Embryonic facial prominence (tissue), 1 donor: ENCODE results near the gene PLEKHF1.

Source experiments
- DNase-seq: peaks from one replicate; pipeline ENCODE4 v3.0.0-alpha.2; 2016; ENCODE audit errors: extremely low spot score

PLEKHF1 gene

DNA sequence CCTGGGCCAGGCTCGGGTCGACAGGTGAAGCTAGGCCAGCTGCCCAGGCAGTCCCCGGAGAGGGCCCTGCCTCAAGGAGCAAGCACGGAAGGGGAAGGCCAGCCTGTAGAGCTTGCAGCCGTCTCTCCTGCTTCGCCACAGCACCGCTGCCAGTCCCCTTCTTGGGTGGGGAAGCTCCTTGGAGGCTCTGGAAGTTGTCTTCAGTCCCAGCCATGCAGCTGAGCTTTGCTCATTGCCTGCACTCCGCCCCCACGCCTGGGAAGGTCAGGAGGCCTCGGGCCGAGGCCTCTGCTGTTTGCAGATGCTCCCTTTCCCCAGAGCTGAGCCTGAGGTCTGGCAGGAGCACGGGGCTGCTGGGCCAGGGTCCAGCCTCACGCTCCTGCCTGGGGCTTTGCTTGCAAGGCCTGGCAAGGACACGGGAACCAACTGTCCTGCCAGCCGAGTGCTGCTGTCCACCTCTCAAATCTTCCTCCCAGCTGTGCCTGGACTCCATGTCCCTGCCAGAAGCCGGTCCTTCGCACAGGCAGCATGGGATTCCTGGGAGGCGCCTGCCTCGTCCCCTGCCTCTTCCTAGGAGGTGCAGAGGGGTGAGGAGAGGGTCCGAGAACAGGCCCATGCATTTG, 13.3 kb downstream of the PLEKHF1 start:
- DNase-seq, result no peak

DNA sequence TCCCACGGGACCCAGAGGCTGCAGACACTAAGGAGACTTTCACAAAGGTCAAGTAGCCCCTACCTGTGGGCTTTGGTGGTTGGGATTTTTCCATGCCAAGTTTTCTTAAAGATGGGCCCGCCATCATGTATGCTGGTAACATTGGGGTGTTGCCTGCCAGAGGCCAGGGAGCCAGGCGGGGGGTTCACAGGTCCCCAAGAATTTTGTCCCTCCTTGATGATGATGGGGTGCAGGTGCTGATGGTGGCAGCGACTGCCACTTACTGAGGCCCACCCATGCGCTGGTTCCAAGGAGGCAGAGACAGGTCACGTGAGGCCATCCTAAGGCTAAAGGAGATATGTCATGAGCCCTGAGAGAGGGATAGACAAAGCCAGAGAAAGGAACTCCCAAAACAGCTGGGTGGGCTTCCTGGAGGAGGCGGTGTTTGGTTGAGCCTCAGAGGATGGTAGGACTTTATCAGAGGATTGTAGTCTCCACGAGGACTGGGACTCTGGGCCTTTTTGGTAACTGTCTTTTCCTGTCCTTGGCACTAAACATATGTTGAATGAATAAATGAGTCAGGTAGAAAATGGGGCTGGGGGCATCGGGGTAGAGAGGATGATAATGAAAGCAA, 14.4 kb downstream of the PLEKHF1 start:
- no peak for DNase-seq

DNA sequence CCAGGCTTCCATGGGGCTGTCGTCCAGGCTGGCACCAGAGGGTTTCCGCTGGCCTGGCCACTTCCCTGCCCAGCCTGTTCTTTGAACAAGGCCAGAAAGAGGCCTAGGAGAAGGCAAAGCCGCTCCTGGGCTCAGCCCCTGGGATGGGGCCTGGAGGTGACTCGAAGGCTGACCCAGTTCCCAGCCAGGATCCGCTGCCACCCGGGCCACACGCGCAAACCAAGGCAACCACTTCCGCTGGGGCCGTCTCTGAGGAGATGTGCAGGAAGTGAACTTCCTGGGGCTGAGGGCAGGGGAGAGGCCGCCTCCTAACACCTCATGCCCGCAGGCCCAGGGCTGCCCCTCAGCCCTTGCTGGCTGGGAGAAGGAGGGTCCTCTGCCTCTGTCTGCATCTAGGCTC, 15.2 kb downstream of the PLEKHF1 start:
- no peak for DNase-seq

DNA sequence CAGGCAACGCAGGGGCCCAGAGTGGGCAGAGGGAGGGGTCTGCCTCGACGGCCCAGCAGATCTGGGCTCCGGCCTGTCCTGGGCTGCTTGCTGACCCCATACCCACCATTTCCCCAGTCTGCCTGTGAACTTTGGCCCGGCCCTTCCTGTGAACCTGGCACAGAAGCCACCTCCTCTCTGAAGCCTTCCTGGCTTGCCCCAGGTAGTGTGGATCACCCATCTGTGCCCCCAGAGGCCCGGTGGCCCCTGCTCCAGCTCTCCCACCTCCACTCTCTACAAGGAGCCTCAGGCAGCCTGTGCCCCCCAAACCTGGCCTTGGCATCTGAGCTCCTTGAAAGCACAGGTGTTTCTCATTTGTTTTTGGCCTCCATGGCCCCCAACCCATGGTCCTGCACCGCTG, 15.7 kb downstream of the PLEKHF1 start:
- no peak for DNase-seq

DNA sequence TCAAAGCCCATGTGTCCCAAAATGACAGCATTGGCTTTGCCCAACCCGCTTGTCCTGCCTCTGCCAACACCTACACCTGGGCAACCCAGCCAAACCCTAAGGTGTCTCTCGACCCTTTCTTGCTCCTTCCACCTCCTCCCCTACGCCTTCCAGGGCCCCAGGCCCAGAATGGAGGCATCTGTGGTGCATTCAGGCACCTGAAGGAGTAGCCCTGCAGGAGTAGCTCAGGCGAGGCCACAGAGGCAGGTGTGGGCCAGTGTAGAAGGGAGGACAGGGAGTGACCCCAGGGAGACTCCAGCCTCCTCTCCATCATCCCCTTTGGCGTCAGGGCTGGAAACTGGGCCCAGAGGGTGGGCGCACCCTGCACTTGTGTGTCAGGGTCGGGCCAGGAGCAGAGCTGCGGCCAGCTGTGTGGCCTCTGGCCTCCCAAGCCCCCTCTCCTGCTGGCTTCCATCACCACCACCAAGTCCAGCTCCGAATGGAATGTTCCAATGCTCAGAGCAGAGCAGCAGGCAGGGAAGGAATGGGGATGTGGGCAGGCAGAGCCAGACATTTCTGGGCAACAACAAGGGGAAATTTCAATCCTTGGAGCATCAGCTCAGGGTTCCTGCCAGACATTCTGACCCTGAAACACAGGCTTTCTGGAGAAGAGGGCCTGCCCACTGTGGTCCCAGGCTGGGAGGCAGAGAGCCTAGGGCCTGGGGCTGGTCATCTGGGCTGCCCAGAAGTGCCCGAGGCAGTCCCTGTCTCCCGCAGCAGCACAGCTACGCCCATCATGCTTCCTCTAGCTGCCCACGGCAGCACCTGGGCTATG, 16.4 kb downstream of the PLEKHF1 start:
- no peak for DNase-seq

DNA sequence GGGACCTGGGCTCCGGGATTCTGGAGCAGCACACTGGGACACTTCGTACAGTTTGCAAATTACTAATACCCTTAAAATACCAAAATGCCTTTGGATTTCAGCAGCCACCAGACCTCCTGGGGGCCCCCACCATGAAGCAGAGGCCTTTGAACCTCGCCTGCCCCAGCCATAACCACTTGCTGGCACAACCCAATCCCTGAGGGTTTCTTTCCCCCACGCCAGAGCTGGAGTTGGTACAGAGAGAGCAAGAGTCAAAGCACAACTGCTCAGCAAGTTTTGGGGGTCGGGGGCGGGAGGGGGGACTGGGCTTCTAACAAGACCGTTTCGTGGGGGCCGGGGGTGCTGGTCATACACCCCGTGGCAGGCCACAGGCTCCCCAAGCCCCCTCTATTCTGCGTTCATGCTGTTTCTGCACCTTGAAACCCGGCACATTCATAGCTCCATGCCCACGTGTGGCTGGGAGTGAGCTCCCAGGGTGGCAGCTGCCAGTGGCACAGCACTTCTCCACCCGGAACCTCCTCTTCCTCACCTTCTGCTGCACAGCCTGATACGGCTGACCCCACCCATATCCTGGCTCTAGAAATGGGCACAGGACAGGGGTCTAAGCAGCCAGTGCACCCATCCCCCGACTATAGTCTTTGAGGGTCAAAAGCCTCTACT, 17.1 kb downstream of the PLEKHF1 start:
- no peak for DNase-seq

DNA sequence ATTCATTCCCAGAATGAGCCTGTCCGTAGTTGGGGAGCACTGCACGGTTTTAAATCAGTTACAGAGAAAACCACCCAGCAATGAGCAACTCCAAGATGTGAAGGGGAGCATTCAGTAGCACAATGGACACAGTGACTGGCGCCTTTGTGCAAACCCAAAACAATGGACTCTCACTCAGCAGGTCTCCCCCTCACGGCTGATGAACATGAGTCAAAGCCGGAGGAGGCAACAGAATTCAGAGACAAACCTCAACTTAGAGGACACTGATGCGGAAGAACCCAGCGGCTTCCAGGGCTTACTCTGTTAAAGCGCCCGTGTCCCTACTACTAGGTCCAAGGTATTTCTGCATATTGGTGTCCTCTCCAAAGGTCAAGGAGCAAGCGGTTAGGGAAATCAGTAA, 17.7 kb downstream of the PLEKHF1 start:
- DNase-seq, result no peak

DNA sequence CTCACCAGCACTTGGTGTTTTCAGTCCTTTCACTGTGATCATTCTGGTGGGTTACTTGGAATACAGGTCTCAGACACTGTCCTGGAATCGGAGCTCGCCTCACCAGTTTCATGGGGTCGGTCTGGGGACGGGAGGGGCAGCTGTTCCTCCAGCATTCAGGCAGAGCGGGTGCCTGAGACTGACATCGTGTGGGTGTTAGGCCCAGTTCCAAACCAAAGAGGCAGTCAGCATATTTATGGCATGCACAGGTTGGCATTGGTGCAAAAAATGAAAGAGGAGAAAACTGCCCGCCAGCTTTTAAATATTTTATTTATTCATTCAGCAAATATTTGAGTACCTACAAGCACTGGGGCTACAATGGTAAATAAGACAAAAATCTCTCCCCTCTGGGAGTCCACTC, 20.1 kb downstream of the PLEKHF1 start:
- no peak for DNase-seq

DNA sequence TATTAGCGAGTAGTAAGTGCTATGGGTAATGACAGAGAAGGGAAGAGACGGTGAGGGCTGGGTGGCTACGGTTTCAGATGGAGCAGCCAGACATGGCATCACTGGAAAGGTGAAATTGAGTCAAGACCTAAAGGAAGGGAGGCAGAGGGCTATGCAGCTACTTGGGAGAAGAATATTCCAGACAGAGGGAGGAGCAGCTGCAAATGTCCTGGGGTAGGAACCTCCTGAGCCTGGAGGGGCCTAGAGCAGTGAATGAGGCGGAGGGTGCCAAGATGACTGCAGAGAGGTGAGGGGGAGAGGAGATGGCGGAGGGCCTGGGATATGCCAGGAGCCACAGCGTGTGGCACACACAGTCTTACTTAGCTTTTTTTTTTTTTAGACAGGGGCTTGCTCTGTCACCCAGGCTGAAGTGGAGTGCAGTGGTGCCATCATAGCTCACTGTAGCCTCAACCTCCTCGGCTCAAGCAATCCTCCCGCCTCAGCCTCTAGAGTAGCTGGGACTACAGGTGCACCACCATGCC, 21.1 kb downstream of the PLEKHF1 start:
- DNase-seq, result no peak

DNA sequence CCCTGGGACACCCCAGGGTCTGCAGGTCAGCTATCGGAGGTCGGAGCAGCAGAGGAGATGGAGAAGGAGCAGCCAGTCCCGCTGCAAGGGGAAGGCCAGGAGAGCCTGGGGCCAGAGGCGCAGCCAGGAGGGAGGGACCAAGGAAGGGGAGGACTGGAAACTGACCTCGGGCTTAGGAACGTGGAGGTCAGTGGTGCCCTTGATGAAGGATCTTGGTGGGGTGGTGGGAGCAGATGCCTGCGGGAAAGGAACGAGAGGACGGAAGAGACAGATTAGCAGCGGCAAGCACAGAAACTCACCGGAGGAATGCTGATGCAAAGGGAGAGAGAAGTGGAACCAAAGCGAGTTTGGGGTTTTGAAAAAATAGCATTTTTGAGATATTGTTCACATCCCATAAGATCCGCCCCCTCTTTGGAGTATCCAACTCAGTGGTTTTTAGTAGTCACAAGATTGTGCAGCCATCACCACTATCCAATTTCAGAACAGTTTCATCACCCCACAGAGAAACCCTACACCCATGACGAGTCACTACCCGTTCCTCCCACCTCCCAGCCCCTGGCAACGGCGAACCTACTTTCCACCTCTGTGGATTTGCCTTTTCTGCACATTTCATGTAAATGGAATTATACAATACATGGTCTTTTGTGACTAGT, 22.1 kb downstream of the PLEKHF1 start:
- DNase-seq, result no peak

DNA sequence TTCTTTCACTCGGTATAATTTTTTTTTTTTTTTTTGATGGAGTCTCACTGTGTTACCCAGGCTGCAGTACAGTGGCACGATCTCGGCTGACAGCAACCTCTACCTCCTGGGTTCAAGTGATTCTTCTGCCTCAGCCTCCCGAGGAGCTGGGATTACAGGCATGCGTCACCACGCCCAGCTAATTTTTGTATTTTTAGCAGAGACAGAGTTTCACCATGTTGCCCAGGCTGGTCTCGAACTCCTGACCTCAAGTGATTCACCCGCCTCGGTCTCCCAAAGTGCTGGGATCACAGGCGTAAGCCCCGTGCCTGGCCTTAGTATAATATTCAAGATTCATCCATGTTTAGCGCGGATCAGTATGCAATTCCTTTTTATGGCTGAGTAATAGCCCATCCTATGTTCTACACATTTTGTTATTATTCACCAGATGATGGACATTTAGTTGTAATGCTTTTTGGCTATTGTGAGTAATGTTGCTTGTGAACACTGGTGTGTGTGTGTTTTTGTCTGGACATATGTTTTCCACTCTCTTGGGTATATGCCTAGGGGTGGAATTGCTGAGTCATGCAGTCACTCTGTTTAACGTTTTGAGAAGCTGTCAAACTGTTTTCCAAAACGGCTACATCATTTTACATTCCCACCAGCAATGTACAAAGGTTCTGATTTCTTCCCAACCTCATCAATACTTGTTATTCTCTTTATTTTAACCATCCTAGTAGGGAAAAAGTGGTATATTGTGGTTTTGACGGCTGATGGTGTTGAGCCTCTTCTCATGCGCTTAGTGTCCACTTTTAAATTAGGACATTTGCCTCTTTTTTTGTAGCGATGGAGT, 22.9 kb downstream of the PLEKHF1 start:
- DNase-seq, result no peak

DNA sequence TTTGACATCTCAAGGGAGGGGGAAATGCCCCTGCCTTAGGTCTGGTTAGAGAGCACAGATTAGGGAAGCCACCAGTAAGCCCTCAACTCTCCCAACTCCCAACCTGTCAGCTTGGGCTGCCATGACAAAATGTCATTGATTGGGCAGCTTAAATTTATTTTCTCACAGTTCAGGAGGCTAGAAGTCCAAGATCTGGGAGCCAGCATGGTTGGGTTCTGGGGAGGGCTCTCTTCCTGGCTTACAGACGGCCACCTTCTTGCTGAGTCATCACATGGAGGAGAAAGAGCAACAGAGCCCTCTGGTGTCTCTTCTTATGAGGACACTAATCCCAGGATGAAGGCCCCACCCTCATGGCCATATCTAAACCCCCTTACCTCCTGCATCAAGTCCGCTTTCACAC, 25.6 kb downstream of the PLEKHF1 start:
- no peak for DNase-seq

DNA sequence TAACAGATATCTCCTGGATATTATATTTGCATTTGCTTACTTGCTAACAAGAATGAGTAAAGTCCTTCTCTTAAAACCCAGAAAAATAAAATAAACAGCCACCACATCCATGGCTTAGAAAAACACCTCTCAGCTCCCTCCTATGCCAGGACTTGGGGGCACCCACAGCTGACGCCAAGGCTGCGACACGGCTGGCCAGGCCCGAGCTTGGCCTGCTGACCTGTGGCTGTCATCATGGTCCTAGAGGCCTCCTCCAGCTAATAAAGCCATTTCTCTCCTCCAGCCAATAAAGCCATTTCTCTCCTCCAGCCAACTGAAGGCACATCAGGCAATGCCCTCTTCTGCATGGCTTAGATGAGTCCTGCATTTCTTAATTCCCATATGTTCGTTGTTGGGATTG, 28.9 kb downstream of the PLEKHF1 start:
- DNase-seq, result no peak

DNA sequence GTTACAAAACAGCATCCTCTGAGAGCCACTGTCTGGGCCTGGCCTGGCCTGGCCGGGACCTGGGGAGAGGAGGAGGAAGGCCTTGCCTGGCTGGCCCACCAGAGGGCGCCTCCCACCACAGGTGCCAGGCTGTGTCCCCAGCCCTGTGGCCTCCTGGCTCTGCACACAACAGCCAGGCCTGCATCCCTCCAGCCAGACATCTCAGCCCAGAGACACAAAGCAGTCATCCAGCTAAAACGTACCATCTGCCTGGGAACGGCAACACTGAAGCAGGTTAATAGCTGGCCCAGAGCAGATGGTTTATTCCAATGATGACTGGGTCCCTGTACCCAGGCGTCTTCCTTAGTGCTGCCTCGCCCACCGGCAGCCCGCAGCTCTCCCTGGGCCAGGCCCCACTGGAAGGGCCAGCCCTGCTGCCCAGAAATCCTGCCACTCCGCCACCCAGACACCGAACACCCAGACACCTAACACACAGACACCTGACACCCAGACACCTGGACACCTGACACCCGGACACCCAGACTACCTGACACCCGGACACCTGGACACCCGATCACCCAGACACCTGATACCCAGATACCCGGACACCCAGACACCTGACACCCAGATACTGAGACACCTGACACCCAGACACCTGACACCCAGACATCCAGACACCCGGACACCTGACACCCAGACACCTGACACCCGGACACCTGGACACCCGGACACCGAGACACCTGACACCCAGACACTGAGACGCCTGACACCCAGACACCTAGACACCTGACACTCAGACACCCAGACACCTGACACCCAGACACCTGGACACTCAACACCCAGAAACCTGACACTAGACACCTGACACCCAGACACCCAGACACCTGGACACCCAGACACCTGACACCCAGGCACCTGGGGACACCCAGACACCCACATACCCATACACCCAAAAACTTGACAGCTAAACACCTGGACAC, 29.7 kb downstream of the PLEKHF1 start:
- no peak for DNase-seq

DNA sequence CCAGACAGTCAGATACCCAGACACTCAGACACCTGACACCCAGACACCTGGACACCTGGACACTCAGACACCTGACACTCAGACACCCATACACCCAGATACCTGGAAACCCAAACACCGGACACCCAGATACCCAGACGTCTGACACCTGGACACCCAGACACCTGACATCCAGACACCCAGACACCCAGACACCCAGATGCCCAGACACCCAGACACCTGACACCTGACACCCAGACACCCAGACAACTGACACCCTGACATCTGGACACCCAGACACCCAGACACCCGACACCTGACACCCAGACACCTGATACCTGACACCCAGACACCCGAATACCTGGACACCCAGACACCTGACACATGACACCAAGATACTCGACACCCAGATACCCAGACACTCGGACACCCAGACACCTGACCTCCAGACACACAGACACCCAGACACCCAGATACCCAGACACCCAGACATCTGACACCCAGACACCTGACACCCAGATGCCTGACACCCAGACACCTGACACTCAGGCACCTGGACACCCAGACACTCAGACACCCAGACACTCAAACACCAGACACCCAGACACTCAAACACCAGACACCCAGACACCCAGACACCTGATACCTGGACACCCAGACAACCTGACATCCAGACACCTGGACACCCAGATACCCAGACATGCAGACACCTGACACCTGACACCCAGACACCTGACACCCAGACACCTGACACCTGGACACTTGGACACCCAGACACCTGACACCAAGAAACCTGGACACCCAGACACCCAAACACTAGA, 30.7 kb downstream of the PLEKHF1 start:
- DNase-seq, result no peak

DNA sequence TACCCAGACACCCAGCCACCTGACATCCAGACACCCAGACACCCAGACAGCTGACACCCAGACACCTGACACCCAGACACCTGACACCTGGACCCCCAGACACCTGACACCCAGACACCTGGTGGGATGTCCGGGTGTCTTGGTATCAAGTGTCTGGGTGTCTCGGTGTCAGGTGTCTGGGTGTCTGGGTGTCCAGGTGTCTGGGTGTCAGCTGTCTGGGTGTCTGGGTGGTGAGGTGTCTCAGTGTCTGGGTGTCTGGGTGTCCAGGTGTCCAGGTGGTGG, 31.2 kb downstream of the PLEKHF1 start:
- no peak for DNase-seq

DNA sequence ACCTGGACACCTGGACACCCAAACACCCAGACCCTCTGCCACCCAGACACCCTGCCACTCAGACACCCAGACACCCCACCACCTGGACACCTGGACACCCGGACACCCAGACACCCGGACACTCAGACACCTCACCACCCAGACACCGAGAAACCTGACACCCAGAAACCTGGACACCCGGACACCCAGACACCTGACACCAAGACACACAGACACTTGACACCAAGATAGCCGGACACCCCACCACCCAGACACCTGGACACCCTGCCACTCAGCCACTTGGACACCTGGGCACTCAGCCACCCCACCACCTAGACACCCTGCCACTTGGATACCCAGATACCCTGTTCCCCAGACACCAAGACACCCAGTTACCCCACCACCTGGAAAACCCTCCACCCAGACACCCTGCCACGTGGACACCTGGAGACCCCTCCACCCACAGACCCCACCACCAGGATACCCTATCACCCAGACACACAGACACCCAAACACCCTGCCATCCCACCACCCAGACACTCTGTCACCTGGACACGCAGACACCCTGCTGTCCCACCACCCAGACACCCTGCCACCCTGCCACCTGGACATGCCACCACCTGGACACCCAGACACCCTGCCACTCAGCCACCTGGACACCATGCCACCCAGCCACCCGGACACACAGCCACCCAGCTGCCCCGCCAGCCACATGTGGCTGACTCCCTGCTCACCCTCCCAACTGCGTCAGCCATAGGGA, 32.4 kb downstream of the PLEKHF1 start:
- no peak for DNase-seq

DNA sequence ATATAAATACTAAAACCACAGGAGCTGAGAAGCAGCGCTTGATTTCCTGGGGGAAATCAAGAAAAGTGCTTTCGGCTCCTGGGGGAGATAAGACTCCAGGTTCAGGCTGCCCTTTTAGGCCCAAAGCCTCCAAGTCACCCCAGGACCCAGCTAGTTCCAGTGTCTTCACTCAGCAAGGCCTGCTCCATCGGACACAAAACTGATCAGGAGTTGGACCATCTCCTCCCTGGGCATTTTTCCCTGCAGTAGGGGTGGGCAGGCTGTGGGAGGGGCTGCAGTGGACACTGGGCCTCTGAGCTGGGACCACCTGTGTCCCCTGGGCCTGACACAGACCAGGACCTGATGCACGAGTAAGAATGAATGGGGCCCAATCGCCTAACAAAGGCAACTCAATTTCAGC, 34.6 kb downstream of the PLEKHF1 start:
- no peak for DNase-seq

DNA sequence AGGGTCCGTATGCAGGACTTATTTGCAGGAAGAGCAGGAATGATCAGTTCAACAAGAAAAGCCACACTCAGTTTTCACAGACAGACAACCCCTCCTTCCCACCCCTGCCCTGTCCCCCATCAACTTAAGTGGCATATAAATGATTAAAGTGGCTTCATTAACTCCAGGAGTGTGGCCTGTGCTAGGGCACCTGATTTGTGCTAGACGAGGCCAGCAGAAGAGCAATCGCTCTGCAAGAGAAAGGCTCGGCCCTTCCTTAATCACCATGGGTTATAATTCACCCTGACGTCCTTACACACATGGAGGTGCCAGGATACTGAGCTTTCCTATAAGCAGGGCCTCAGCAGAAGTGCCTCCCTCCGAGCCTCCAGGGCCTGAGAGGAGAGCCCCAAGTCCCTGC, 35.2 kb downstream of the PLEKHF1 start:
- no peak for DNase-seq
